BE2C (cell line): ENCODE data around the gene PCDH15.
"Not testable (repeated sequence)": the region's sequence is repeated elsewhere in the genome, so short reads cannot be mapped to it uniquely, and the experiment has no call there.

Source experiments
- DNase-seq: peaks from one replicate; pipeline ENCODE4 v3.0.0-alpha.2; 2020
- H3K27me3 ChIP-seq: fragments of 250-450 bp; sonication (Bioruptor Pico); 2 replicates; pipeline ENCODE4 v1.5.1; 2020; ENCODE audit warnings: mild to moderate bottlenecking
- H3K36me3 ChIP-seq: fragments of 250-450 bp; sonication (Bioruptor Pico); 2 replicates; pipeline ENCODE4 v1.5.1; 2020; ENCODE audit warnings: mild to moderate bottlenecking
- H3K4me1 ChIP-seq: fragments of 250-450 bp; sonication (Bioruptor Pico); 2 replicates; pipeline ENCODE4 v1.5.1; 2020
- H3K4me3 ChIP-seq: 2 replicates; pipeline ENCODE4 v1.5.1; 2011; ENCODE audit warnings: low read depth, low read length
- H3K9me3 ChIP-seq: fragments of 250-450 bp; sonication (Bioruptor Pico); 2 replicates; pipeline ENCODE4 v1.5.1; 2020
- TF ChIP-seq, protein P1 (sequence below): IDR thresholded peaks from 2 replicates; pipeline ENCODE4 v1.5.1; 2012; ENCODE audit warnings: mild to moderate bottlenecking, low read depth, low read length

The PCDH15 gene

DNA sequence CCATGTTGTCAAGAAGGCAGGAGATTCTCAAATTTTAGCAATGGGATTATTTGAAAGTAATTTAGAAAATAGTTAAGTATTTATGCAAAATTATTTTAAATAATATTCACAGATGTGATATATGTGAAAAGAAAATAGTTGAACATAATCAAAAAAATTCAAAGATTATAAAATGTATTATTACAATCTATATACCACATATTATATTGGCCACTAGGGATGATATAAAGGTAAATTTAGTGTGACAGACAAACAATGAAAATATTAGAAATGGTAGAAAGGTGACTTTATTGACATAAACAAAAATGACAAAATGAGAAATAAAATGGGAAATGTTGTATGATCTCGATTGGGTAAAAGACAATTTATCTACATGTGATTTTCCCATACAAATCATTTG lies 385.5 kb downstream of the PCDH15 start:
- Histone ChIP-seq H3K36me3 (no peaks in the 10 kb centered on the region), H3K27me3 (no peaks in the 10 kb centered on the region), H3K4me1 (no peaks in the 10 kb centered on the region), H3K4me3 (no peak overlapping the region), H3K9me3 (no peaks in the 10 kb centered on the region)
- DNase-seq = no peak
- TF ChIP-seq, protein P1, sequence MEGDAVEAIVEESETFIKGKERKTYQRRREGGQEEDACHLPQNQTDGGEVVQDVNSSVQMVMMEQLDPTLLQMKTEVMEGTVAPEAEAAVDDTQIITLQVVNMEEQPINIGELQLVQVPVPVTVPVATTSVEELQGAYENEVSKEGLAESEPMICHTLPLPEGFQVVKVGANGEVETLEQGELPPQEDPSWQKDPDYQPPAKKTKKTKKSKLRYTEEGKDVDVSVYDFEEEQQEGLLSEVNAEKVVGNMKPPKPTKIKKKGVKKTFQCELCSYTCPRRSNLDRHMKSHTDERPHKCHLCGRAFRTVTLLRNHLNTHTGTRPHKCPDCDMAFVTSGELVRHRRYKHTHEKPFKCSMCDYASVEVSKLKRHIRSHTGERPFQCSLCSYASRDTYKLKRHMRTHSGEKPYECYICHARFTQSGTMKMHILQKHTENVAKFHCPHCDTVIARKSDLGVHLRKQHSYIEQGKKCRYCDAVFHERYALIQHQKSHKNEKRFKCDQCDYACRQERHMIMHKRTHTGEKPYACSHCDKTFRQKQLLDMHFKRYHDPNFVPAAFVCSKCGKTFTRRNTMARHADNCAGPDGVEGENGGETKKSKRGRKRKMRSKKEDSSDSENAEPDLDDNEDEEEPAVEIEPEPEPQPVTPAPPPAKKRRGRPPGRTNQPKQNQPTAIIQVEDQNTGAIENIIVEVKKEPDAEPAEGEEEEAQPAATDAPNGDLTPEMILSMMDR = no peak

DNA sequence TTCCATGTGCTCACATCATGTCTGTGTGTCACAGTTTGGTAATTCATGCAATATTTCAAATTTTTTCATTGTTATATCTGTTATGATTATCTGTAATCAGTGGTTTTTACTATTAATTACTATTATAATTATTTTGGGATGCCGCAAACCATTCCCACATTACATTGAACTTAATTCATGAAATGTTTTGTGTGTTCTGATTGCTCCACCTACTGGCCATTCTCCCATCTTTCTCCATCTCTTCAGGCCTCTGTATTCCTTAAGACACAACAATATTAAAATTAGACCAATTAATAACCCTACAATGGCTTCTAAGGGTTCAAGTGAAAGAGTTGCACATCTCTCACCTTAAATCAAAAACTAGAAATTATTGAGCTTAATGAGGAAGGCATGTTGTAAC lies 398.5 kb downstream of the PCDH15 start:
- H3K4me1 ChIP-seq = no peaks in the 10 kb centered on the region
- DNase-seq = peak; percentile 12
- no peaks in the 10 kb centered on the region for H3K27me3 ChIP-seq
- TF ChIP-seq, protein P1 = peak; percentile 73
- no peak overlapping the region for H3K4me3 ChIP-seq
- no peaks in the 10 kb centered on the region for H3K9me3 ChIP-seq
- H3K36me3 ChIP-seq = no peaks in the 10 kb centered on the region

DNA sequence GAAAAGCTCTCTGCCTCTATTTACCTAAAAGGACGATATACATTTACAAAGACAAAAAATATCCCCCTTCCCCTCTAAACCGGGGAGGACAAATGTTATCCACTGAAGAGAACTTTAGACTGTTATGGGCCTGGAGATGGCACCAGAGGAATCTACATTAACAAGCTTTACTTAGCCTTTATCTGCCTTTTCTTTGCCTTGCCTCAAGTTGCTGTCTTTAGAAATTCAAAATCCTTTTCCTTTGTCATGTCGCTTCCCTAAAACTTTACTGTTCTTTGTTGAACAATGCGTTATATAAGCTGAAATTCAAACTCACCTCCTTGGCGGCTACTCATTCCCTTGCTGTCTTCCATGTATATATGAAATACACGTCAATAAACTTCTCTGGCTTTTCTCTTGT lies 405.0 kb downstream of the PCDH15 start:
- H3K9me3 ChIP-seq = no peaks in the 10 kb centered on the region
- no peak for DNase-seq
- H3K27me3 ChIP-seq = no peaks in the 10 kb centered on the region
- TF ChIP-seq, protein P1 = no peak
- H3K36me3 ChIP-seq = no peaks in the 10 kb centered on the region
- no peaks in the 10 kb centered on the region for H3K4me1 ChIP-seq
- H3K4me3 ChIP-seq = no peak overlapping the region

DNA sequence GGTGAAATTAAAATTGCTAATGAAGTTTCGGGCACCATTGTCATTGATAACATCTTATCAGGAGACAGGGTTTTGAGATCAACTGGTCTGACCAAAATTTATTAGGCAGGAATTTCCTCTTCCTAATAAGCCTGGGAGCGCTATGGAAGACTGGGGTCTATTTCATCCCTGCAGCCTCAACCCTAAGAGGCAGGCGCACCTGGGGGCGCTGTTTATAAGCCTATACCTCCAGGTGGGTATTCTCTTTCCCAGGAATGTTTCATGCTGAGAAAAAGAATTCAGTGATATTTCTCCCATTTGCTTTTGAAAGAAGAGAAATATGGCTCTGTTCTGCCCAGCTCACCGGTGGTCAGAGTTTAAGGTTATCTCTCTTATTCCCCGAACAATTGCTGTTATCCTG lies 406.4 kb downstream of the PCDH15 start:
- not testable (repeated sequence) for H3K27me3 ChIP-seq, H3K9me3 ChIP-seq, H3K4me3 ChIP-seq, H3K4me1 ChIP-seq, H3K36me3 ChIP-seq, DNase-seq
- TF ChIP-seq, protein P1 = 0 out of 2 replicates have a peak, but pooled peaks have one; percentile 5

DNA sequence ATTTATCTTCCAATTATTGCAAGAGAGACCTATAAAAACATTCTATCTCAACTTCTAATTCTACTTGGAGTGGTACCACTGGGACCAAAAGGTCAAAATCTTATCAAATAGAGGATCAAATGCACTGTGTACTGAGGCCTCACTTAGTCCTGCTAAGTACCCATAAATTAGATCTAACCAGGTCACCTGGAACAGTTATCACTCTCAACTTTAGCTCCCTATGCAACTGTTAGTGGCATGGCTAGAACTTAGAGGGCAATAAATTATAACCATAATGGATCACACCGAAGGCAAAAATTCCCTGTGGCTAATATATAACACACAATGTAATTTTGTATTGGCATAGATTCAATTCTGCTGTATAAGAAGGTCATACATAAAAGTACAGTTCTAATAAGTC lies 428.9 kb downstream of the PCDH15 start:
- TF ChIP-seq, protein P1 = no peak
- H3K4me3 ChIP-seq = no peak overlapping the region
- H3K9me3 ChIP-seq = no peaks in the 10 kb centered on the region
- H3K4me1 ChIP-seq = peaks cover 6% of the 10 kb centered on the region
- no peaks in the 10 kb centered on the region for H3K27me3 ChIP-seq
- DNase-seq = peak; percentile 15
- no peaks in the 10 kb centered on the region for H3K36me3 ChIP-seq

DNA sequence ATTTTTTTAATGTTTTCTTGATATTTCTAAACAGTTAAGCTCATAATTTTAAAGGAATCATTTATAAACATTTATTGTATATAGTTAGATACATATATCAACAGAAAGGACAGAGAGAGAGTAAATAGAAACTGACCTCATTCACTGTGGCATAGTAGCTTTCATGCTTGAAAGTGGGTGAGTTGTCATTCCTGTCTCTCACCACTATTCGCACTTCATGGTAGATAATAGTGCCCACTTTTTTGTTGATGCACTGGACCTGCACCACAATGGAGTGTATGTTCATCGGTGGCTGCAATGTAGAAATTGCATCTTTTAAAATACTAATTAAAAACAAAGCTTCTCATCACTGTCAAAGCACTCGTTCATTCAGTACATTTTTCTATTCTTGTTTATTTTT lies 432.0 kb downstream of the PCDH15 start:
- TF ChIP-seq, protein P1 = peak; percentile 18; the same call in 1 of the 2 replicates
- Histone ChIP-seq H3K27me3 (no peaks in the 10 kb centered on the region), H3K4me1 (peaks cover 6% of the 10 kb centered on the region), H3K36me3 (no peaks in the 10 kb centered on the region), H3K4me3 (no peak overlapping the region), H3K9me3 (no peaks in the 10 kb centered on the region)
- DNase-seq = no peak
